Activated naive CD8-positive, alpha-beta T cell treated with anti-CD3 and anti-CD28 coated beads for 36 hours (primary cell): Measurements from ENCODE around the gene AQP9. TPM values are rescaled to one million over a fixed set of nuclear protein-coding genes. Genes with fewer than 3 reads are reported as not detected.
"Not testable (repeated sequence)": the region's sequence is repeated elsewhere in the genome, so short reads cannot be mapped to it uniquely, and the experiment has no call there.

Experiments used
- DNase-seq: peaks from one replicate; pipeline ENCODE4 v3.0.0; 2021
- H3K27ac Mint-ChIP-seq: one replicate; pipeline ENCODE4 v1.8.0; 2022; ENCODE audit warnings: mild to moderate bottlenecking, moderate library complexity, mixed read lengths
- H3K27me3 Mint-ChIP-seq: one replicate; pipeline ENCODE4 v1.8.0; 2022; ENCODE audit warnings: mild to moderate bottlenecking, mixed read lengths
- H3K36me3 Mint-ChIP-seq: one replicate; pipeline ENCODE4 v1.8.0; 2021; ENCODE audit warnings: mild to moderate bottlenecking, mixed read lengths
- H3K4me1 Mint-ChIP-seq: one replicate; pipeline ENCODE4 v1.8.0; 2021; ENCODE audit warnings: mixed read lengths
- H3K4me3 Mint-ChIP-seq: one replicate; pipeline ENCODE4 v1.8.0; 2022; ENCODE audit warnings: mild to moderate bottlenecking, moderate library complexity, mixed read lengths
- H3K9me3 Mint-ChIP-seq: one replicate; pipeline ENCODE4 v1.8.0; 2022; ENCODE audit warnings: mixed read lengths
- total RNA-seq, 2 experiments: library from RNA; stranded (reverse); gene quantifications; one replicate each; pipeline ENCODE4 v1.2.3, GENCODE V29; 2021

Gene AQP9
- not detected for total RNA-seq

GRCh38 chr15:58138106-58138505 is at the start of gene AQP9:
TSS of gene AQP9 (plus strand) at chr15:58138381. CDS start at chr15:58138566, 185 bp downstream.
- no peak within 1 kb of the TSS for H3K4me3 Mint-ChIP-seq
- H3K27me3 Mint-ChIP-seq, result peaks cover 10% of the 10 kb centered on the region
- DNase-seq, result no peak
- no peak within 1 kb of the TSS for H3K27ac Mint-ChIP-seq
- H3K36me3 Mint-ChIP-seq, result no peaks in the 10 kb centered on the region
- H3K9me3 Mint-ChIP-seq, result no peaks in the 10 kb centered on the region
- no peaks in the 10 kb centered on the region for H3K4me1 Mint-ChIP-seq

GRCh38 chr15:58095415-58095814 is 42.8 kb upstream of the AQP9 start:
- Mint-ChIP-seq H3K36me3 (no peaks in the 10 kb centered on the region), H3K27ac (no peak overlapping the region), H3K27me3 (peaks cover 30% of the 10 kb centered on the region), H3K4me3 (no peak overlapping the region), H3K4me1 (no peaks in the 10 kb centered on the region), H3K9me3 (peaks cover 5% of the 10 kb centered on the region)
- DNase-seq, result no peak

- Mint-ChIP-seq H3K27ac (no peak overlapping the region), H3K36me3 (no peaks in the 10 kb centered on the region), H3K27me3 (peaks cover 39% of the 10 kb centered on the region), H3K9me3 (peaks cover 3% of the 10 kb centered on the region), H3K4me1 (no peaks in the 10 kb centered on the region), H3K4me3 (no peak overlapping the region)
- DNase-seq, result no peak
Observed at GRCh38 chr15:58096529-58097084, 41.6 kb upstream of the AQP9 start.

- no peak for DNase-seq
- Mint-ChIP-seq H3K27me3 (peaks cover 52% of the 10 kb centered on the region), H3K4me1 (no peaks in the 10 kb centered on the region), H3K27ac (no peak overlapping the region), H3K4me3 (no peak overlapping the region), H3K9me3 (no peaks in the 10 kb centered on the region), H3K36me3 (no peaks in the 10 kb centered on the region)
Observed at GRCh38 chr15:58103482-58103881, 34.7 kb upstream of the AQP9 start.

- no peak overlapping the region for H3K27ac Mint-ChIP-seq
- no peak overlapping the region for H3K4me3 Mint-ChIP-seq
- no peaks in the 10 kb centered on the region for H3K36me3 Mint-ChIP-seq
- DNase-seq, result no peak
- H3K27me3 Mint-ChIP-seq, result peaks cover 33% of the 10 kb centered on the region
- no peaks in the 10 kb centered on the region for H3K4me1 Mint-ChIP-seq
- no peaks in the 10 kb centered on the region for H3K9me3 Mint-ChIP-seq
Observed at GRCh38 chr15:58108117-58108516, 30.1 kb upstream of the AQP9 start.

- H3K27me3 Mint-ChIP-seq, result peaks cover 25% of the 10 kb centered on the region
- no peak overlapping the region for H3K4me3 Mint-ChIP-seq
- no peaks in the 10 kb centered on the region for H3K36me3 Mint-ChIP-seq
- no peaks in the 10 kb centered on the region for H3K9me3 Mint-ChIP-seq
- no peak overlapping the region for H3K27ac Mint-ChIP-seq
- no peaks in the 10 kb centered on the region for H3K4me1 Mint-ChIP-seq
- DNase-seq, result no peak
Observed at GRCh38 chr15:58109419-58109818, 28.8 kb upstream of the AQP9 start.

- Mint-ChIP-seq H3K27ac (no peak overlapping the region), H3K9me3 (no peaks in the 10 kb centered on the region), H3K4me3 (no peak overlapping the region), H3K4me1 (no peaks in the 10 kb centered on the region), H3K27me3 (peaks cover 19% of the 10 kb centered on the region), H3K36me3 (no peaks in the 10 kb centered on the region)
- no peak for DNase-seq
Observed at GRCh38 chr15:58110999-58111717, 27.0 kb upstream of the AQP9 start.

GRCh38 chr15:58111718-58112104 is 26.5 kb upstream of the AQP9 start:
- no peaks in the 10 kb centered on the region for H3K36me3 Mint-ChIP-seq
- DNase-seq, result no peak
- H3K4me3 Mint-ChIP-seq, result no peak overlapping the region
- no peaks in the 10 kb centered on the region for H3K9me3 Mint-ChIP-seq
- no peak overlapping the region for H3K27ac Mint-ChIP-seq
- no peaks in the 10 kb centered on the region for H3K4me1 Mint-ChIP-seq
- peaks cover 19% of the 10 kb centered on the region for H3K27me3 Mint-ChIP-seq

GRCh38 chr15:58113358-58113757 is 24.8 kb upstream of the AQP9 start:
- H3K27me3 Mint-ChIP-seq, result peaks cover 16% of the 10 kb centered on the region
- not testable (repeated sequence) for H3K36me3 Mint-ChIP-seq, H3K4me1 Mint-ChIP-seq, H3K9me3 Mint-ChIP-seq, DNase-seq, H3K27ac Mint-ChIP-seq, H3K4me3 Mint-ChIP-seq

GRCh38 chr15:58114388-58114787 is 23.8 kb upstream of the AQP9 start:
- H3K27ac Mint-ChIP-seq, result no peak overlapping the region
- H3K27me3 Mint-ChIP-seq, result peaks cover 16% of the 10 kb centered on the region
- H3K4me1 Mint-ChIP-seq, result no peaks in the 10 kb centered on the region
- no peak for DNase-seq
- H3K9me3 Mint-ChIP-seq, result no peaks in the 10 kb centered on the region
- H3K4me3 Mint-ChIP-seq, result no peak overlapping the region
- no peaks in the 10 kb centered on the region for H3K36me3 Mint-ChIP-seq

GRCh38 chr15:58114812-58115211 is 23.4 kb upstream of the AQP9 start:
- Mint-ChIP-seq H3K27ac (no peak overlapping the region), H3K4me3 (no peak overlapping the region), H3K27me3 (peaks cover 16% of the 10 kb centered on the region), H3K4me1 (no peaks in the 10 kb centered on the region), H3K9me3 (no peaks in the 10 kb centered on the region), H3K36me3 (no peaks in the 10 kb centered on the region)
- no peak for DNase-seq

GRCh38 chr15:58115692-58116091 is 22.5 kb upstream of the AQP9 start:
- peaks cover 16% of the 10 kb centered on the region for H3K27me3 Mint-ChIP-seq
- no peak overlapping the region for H3K4me3 Mint-ChIP-seq
- no peaks in the 10 kb centered on the region for H3K36me3 Mint-ChIP-seq
- H3K27ac Mint-ChIP-seq, result no peak overlapping the region
- H3K4me1 Mint-ChIP-seq, result no peaks in the 10 kb centered on the region
- DNase-seq, result no peak
- no peaks in the 10 kb centered on the region for H3K9me3 Mint-ChIP-seq

GRCh38 chr15:58117619-58118018 is 20.6 kb upstream of the AQP9 start:
- no peak for DNase-seq
- H3K36me3 Mint-ChIP-seq, result no peaks in the 10 kb centered on the region
- no peaks in the 10 kb centered on the region for H3K9me3 Mint-ChIP-seq
- H3K4me1 Mint-ChIP-seq, result no peaks in the 10 kb centered on the region
- H3K27me3 Mint-ChIP-seq, result peaks cover 11% of the 10 kb centered on the region
- H3K27ac Mint-ChIP-seq, result no peak overlapping the region
- no peak overlapping the region for H3K4me3 Mint-ChIP-seq

GRCh38 chr15:58118272-58118671 is 19.9 kb upstream of the AQP9 start:
- Mint-ChIP-seq H3K36me3 (no peaks in the 10 kb centered on the region), H3K27me3 (peaks cover 6% of the 10 kb centered on the region), H3K9me3 (no peaks in the 10 kb centered on the region), H3K4me3 (no peak overlapping the region), H3K4me1 (no peaks in the 10 kb centered on the region), H3K27ac (no peak overlapping the region)
- no peak for DNase-seq

GRCh38 chr15:58119016-58119415 is 19.2 kb upstream of the AQP9 start:
- Mint-ChIP-seq H3K36me3 (peaks cover 1% of the 10 kb centered on the region), H3K4me3 (no peak overlapping the region), H3K4me1 (no peaks in the 10 kb centered on the region), H3K9me3 (no peaks in the 10 kb centered on the region), H3K27me3 (peaks cover 9% of the 10 kb centered on the region), H3K27ac (no peak overlapping the region)
- no peak for DNase-seq

GRCh38 chr15:58124585-58124984 is 13.6 kb upstream of the AQP9 start:
- H3K27me3 Mint-ChIP-seq, result peaks cover 14% of the 10 kb centered on the region
- DNase-seq, result no peak

More at GRCh38 chr15:58124585-58124984, 13.6 kb upstream of the AQP9 start:
- Mint-ChIP-seq H3K27ac (no peak overlapping the region), H3K9me3 (peaks cover 6% of the 10 kb centered on the region), H3K36me3 (peaks cover 4% of the 10 kb centered on the region), H3K4me3 (no peak overlapping the region), H3K4me1 (no peaks in the 10 kb centered on the region)
